H9 (cell line): Measurements from ENCODE around the gene CHMP3. TPM values are rescaled to one million over a fixed set of nuclear protein-coding genes. Genes with fewer than 3 reads are reported as not detected.

Source experiments
- DNase-seq: peaks from one replicate; pipeline ENCODE4 v3.0.0-alpha.2; 2017
- H2AFZ ChIP-seq: one replicate; pipeline ENCODE4 v1.6.1; 2013; ENCODE audit warnings: mild to moderate bottlenecking, low read length, control low read depth, moderate library complexity
- H2AK5ac ChIP-seq: 2 replicates; pipeline ENCODE4 v1.6.1; 2013; ENCODE audit warnings: low read length, control low read depth, mixed read lengths; ENCODE audit not compliant: insufficient read length
- H2BK120ac ChIP-seq: one replicate; pipeline ENCODE4 v1.6.1; 2013; ENCODE audit warnings: low read depth, mild to moderate bottlenecking, low read length, control low read depth, inconsistent platforms; ENCODE audit not compliant: poor library complexity, severe bottlenecking
- H2BK12ac ChIP-seq: 2 replicates; pipeline ENCODE4 v1.6.1; 2013; ENCODE audit warnings: low read length, control low read depth, mixed read lengths, low read depth; ENCODE audit not compliant: insufficient read length
- H2BK15ac ChIP-seq: 2 replicates; pipeline ENCODE4 v1.6.1; 2013; ENCODE audit warnings: low read depth, low read length, control low read depth
- H2BK20ac ChIP-seq: one replicate; pipeline ENCODE4 v1.6.1; 2013; ENCODE audit warnings: low read depth, mild to moderate bottlenecking, low read length, control low read depth, inconsistent platforms; ENCODE audit not compliant: poor library complexity, severe bottlenecking
- H2BK5ac ChIP-seq: 2 replicates; pipeline ENCODE4 v1.6.1; 2013; ENCODE audit warnings: low read length, control low read depth, mixed read lengths; ENCODE audit not compliant: insufficient read length
- H3K14ac ChIP-seq: 2 replicates; pipeline ENCODE4 v1.6.1; 2013; ENCODE audit warnings: low read length, control low read depth; ENCODE audit not compliant: insufficient read depth
- H3K18ac ChIP-seq: 2 replicates; pipeline ENCODE4 v1.6.1; 2013; ENCODE audit warnings: low read depth, mild to moderate bottlenecking, mixed read lengths, low read length, control low read depth; ENCODE audit not compliant: insufficient read length
- H3K23ac ChIP-seq: 2 replicates; pipeline ENCODE4 v1.6.1; 2013; ENCODE audit warnings: low read length, control low read depth, mixed read lengths, low read depth; ENCODE audit not compliant: insufficient read length
- H3K23me2 ChIP-seq: 2 replicates; pipeline ENCODE4 v1.6.1; 2013; ENCODE audit warnings: low read depth, mild to moderate bottlenecking, mixed read lengths, low read length, control low read depth; ENCODE audit not compliant: insufficient read length, poor library complexity, severe bottlenecking
- H3K27ac ChIP-seq: 2 replicates; pipeline ENCODE4 v1.5.1; 2013; ENCODE audit warnings: low read length, control low read depth, mixed read lengths, low read depth; ENCODE audit not compliant: insufficient read length
- H3K27me3 ChIP-seq: 2 replicates; pipeline ENCODE4 v1.6.1; 2013; ENCODE audit warnings: low read length, control low read depth, inconsistent platforms; ENCODE audit not compliant: insufficient read depth
- H3K4ac ChIP-seq: 2 replicates; pipeline ENCODE4 v1.6.1; 2013; ENCODE audit warnings: low read depth, mild to moderate bottlenecking, control low read depth, inconsistent platforms, low read length, moderate library complexity
- H3K4me1 ChIP-seq: 2 replicates; pipeline ENCODE4 v1.6.1; 2013; ENCODE audit warnings: low read length, control low read depth, inconsistent platforms; ENCODE audit not compliant: insufficient read depth
- H3K4me2 ChIP-seq: 2 replicates; pipeline ENCODE4 v1.6.1; 2013; ENCODE audit warnings: low read length, control low read depth, mixed read lengths; ENCODE audit not compliant: insufficient read length, insufficient read depth
- H3K56ac ChIP-seq: 2 replicates; pipeline ENCODE4 v1.6.1; 2013; ENCODE audit warnings: low read depth, mild to moderate bottlenecking, mixed read lengths, low read length, control low read depth; ENCODE audit not compliant: insufficient read length
- H3K79me1 ChIP-seq: 2 replicates; pipeline ENCODE4 v1.6.1; 2013; ENCODE audit warnings: low read depth, mild to moderate bottlenecking, moderate library complexity, low read length, control low read depth, inconsistent platforms; ENCODE audit not compliant: insufficient read depth, poor library complexity, severe bottlenecking
- H3K79me2 ChIP-seq: 2 replicates; pipeline ENCODE4 v1.6.1; 2013; ENCODE audit warnings: low read length, control low read depth, inconsistent platforms; ENCODE audit not compliant: insufficient read depth
- H3K9ac ChIP-seq: 2 replicates; pipeline ENCODE4 v1.6.1; 2013; ENCODE audit warnings: low read length, control low read depth, mixed read lengths; ENCODE audit not compliant: insufficient read length; ENCODE audit errors: extremely low read depth
- H3K9me3 ChIP-seq: one replicate; pipeline ENCODE4 v1.6.1; 2013; ENCODE audit warnings: low read depth, low read length, inconsistent platforms; ENCODE audit not compliant: control insufficient read depth
- H3T11ph ChIP-seq: one replicate; pipeline ENCODE4 v1.6.1; 2013; ENCODE audit warnings: mild to moderate bottlenecking, low read length, control low read depth, inconsistent platforms
- H4K20me1 ChIP-seq: one replicate; pipeline ENCODE4 v1.6.1; 2013; ENCODE audit not compliant: control insufficient read depth, insufficient read length, insufficient read depth
- H4K5ac ChIP-seq: 2 replicates; pipeline ENCODE4 v1.6.1; 2013; ENCODE audit warnings: low read depth, mild to moderate bottlenecking, mixed read lengths, low read length, control low read depth; ENCODE audit not compliant: insufficient read length
- H4K8ac ChIP-seq: replicated peaks from 2 replicates; pipeline ENCODE4 v1.6.1; 2013; ENCODE audit warnings: low read length, control low read depth, mixed read lengths, low read depth; ENCODE audit not compliant: insufficient read length
- H4K91ac ChIP-seq: 2 replicates; pipeline ENCODE4 v1.6.1; 2013; ENCODE audit warnings: low read depth, mild to moderate bottlenecking, moderate library complexity, mixed read lengths, low read length, control low read depth; ENCODE audit not compliant: insufficient read length
- H3K27ac Mint-ChIP-seq, 3 experiments: 2 replicates in 2 of 3; 3 replicates in 1 of 3; pipeline ENCODE4 v1.8.0; 2020 to 2021; ENCODE audit warnings: mixed read lengths in 3 of 3, mild to moderate bottlenecking in 1 of 3, moderate library complexity in 1 of 3
- H3K27me3 Mint-ChIP-seq: 2 replicates; pipeline ENCODE4 v1.8.0; 2021; ENCODE audit warnings: low read depth, mild to moderate bottlenecking, moderate library complexity, mixed read lengths
- H3K36me3 Mint-ChIP-seq, 3 experiments: 2 replicates in 2 of 3; 3 replicates in 1 of 3; pipeline ENCODE4 v1.8.0; 2020 to 2021; ENCODE audit warnings: low read depth in 3 of 3, mixed read lengths in 3 of 3; ENCODE audit not compliant: insufficient read depth in 1 of 3
- H3K4me1 Mint-ChIP-seq, 2 experiments: 2 replicates each; pipeline ENCODE4 v1.8.0; 2020; ENCODE audit warnings: mixed read lengths in 2 of 2
- H3K4me3 Mint-ChIP-seq, 2 experiments: 2 replicates in 1 of 2; 3 replicates in 1 of 2; pipeline ENCODE4 v1.8.0; 2020 to 2021; ENCODE audit warnings: mild to moderate bottlenecking in 2 of 2, mixed read lengths in 2 of 2, moderate library complexity in 1 of 2
- H3K9me3 Mint-ChIP-seq, 2 experiments: 2 replicates in 1 of 2; 3 replicates in 1 of 2; pipeline ENCODE4 v1.8.0; 2020; ENCODE audit warnings: mild to moderate bottlenecking in 2 of 2, mixed read lengths in 2 of 2, moderate library complexity in 1 of 2
- WGBS: extraction: QIAGEN DNeasy Blood & Tissue Kit; methylation state at CpG from one replicate; pipeline ENCODE4 v1.1.7; 2013; ENCODE audit warnings: missing lambda C conversion rate, low lambda C conversion rate, mixed read lengths; ENCODE audit not compliant: insufficient read length; ENCODE audit errors: extremely low coverage; 5-methylcytosine and 5-hydroxymethylcytosine counted together
- total RNA-seq: library from RNA; stranded (reverse); gene quantifications from 2 replicates; pipeline ENCODE4 v1.2.1, GENCODE V29; 2021
- TF ChIP-seq, protein P1 (sequence below): fragments of 200-600 bp; sonication (generic); conservative IDR thresholded peaks from 3 replicates; pipeline ENCODE4 v1.8.0; 2021; ENCODE audit warnings: antibody characterized with exemption, mild to moderate bottlenecking

Gene CHMP3
- total RNA-seq, 1 experiment from 2014 or later, result 28.8 TPM

DNA sequence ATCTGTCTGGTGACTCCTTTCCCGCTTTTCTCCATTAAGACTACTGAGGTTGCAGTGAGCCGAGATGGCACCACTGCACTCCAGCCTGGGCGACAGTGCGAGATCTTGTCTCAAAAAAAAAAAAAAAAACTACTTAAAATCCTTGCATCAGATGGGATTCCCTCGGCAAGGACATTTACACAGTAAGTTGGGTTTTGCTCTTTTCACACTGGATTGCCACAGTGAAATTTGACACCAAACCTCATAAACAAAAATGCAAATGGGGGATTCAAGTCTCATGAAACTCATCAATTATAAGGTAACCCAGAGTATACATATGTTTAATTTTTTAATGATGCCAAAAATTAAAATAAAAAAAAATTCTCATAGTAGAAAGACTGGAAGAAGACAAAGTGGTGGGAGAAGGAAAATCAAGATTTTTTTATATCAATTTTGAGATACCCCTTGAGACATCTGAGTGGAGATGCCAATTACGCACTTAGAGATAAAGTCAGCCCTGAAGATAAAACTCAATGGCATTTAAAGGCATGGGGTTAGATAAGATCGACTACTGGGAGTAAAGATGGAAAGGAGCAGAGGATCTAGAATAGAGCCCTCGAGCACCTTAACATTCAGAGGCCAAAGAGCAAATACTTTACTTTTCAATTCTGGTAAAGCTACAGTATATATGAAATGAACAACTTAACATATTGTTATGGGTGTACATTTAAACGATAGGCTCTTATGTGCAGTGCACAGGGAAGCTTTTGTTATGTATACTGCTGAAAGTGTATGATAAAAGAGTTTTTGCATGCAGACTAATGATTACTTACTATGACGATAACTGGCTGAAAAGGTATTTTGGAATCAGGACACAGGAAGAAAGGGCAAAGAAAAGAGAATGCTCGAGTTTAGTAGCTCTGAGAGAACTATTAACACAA is 37.6 kb downstream of the CHMP3 start:
- Histone ChIP-seq H4K91ac (no peak overlapping the region), H3K9ac (no peak overlapping the region), H3K14ac (no peak overlapping the region), H3K23me2 (no peaks in the 10 kb centered on the region), H2AK5ac (no peak overlapping the region), H3K23ac (no peak overlapping the region), H3K27ac (no peak overlapping the region), H4K8ac (no peak overlapping the region), H2BK20ac (no peak overlapping the region), H4K20me1 (no peaks in the 10 kb centered on the region), H3T11ph (no peak overlapping the region), H3K27me3 (no peaks in the 10 kb centered on the region), H2BK120ac (no peak overlapping the region), H3K18ac (no peak overlapping the region), H3K79me2 (no peaks in the 10 kb centered on the region), H3K79me1 (no peaks in the 10 kb centered on the region), H3K4me2 (no peak overlapping the region), H2AFZ (no peak overlapping the region), H3K56ac (no peak overlapping the region), H4K5ac (no peak overlapping the region), H3K9me3 (no peaks in the 10 kb centered on the region), H2BK15ac (no peak overlapping the region), H3K4ac (no peak overlapping the region), H2BK12ac (no peak overlapping the region), H3K4me1 (no peaks in the 10 kb centered on the region), H2BK5ac (no peak overlapping the region)
- Mint-ChIP-seq H3K4me3 (no peak overlapping the region), H3K9me3 (peaks cover 0 to 3% of the 10 kb centered on the region in 2 experiments; a peak in 1 of 5 replicates), H3K36me3 (peaks cover 0 to 5% (median 0%) of the 10 kb centered on the region in 3 experiments; a peak in 3 of 7 replicates), H3K4me1 (no peaks in the 10 kb centered on the region), H3K27me3 (no peaks in the 10 kb centered on the region), H3K27ac (no peak overlapping the region)
- TF ChIP-seq, protein P1, sequence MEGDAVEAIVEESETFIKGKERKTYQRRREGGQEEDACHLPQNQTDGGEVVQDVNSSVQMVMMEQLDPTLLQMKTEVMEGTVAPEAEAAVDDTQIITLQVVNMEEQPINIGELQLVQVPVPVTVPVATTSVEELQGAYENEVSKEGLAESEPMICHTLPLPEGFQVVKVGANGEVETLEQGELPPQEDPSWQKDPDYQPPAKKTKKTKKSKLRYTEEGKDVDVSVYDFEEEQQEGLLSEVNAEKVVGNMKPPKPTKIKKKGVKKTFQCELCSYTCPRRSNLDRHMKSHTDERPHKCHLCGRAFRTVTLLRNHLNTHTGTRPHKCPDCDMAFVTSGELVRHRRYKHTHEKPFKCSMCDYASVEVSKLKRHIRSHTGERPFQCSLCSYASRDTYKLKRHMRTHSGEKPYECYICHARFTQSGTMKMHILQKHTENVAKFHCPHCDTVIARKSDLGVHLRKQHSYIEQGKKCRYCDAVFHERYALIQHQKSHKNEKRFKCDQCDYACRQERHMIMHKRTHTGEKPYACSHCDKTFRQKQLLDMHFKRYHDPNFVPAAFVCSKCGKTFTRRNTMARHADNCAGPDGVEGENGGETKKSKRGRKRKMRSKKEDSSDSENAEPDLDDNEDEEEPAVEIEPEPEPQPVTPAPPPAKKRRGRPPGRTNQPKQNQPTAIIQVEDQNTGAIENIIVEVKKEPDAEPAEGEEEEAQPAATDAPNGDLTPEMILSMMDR, result no peak
- no CpG with 5 or more reads among the region's 11 CpGs for WGBS
- no peak for DNase-seq
